Hair follicular keratinocyte (primary cell): ENCODE measurements around the gene TMTC4. TPM values are rescaled to one million over a fixed set of nuclear protein-coding genes. Genes with fewer than 3 reads are reported as not detected.

Experiments
- total RNA-seq: library from RNA; depleted of rRNA; stranded (reverse); fragments of >200 nt; gene quantifications from 2 replicates; pipeline ENCODE4 v1.2.3, GENCODE V29; 2015

TMTC4 gene, protein sequence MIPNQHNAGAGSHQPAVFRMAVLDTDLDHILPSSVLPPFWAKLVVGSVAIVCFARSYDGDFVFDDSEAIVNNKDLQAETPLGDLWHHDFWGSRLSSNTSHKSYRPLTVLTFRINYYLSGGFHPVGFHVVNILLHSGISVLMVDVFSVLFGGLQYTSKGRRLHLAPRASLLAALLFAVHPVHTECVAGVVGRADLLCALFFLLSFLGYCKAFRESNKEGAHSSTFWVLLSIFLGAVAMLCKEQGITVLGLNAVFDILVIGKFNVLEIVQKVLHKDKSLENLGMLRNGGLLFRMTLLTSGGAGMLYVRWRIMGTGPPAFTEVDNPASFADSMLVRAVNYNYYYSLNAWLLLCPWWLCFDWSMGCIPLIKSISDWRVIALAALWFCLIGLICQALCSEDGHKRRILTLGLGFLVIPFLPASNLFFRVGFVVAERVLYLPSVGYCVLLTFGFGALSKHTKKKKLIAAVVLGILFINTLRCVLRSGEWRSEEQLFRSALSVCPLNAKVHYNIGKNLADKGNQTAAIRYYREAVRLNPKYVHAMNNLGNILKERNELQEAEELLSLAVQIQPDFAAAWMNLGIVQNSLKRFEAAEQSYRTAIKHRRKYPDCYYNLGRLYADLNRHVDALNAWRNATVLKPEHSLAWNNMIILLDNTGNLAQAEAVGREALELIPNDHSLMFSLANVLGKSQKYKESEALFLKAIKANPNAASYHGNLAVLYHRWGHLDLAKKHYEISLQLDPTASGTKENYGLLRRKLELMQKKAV
- 9.0 and 12.9 TPM in 2 replicates for total RNA-seq

DNA sequence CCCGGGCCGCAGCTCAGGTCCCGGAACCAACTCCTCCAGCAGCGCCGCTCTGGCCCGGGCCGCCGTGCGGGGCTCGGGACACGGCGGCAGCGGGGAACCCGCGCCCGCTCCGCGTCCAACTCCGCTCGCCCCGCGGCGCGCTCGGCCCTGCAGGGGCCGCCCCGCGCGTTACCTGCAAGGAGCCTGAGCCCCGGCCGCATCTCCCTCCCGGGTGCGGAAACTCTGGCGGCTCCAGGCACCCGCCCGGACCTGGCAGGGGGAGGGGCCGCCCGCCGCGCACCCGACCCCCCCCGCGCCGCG is at the start of gene TMTC4:
TSS of gene TMTC4 (minus strand) at position 224 of the 300 bp plus-strand sequence. CDS start 4,433 bp downstream, outside the sequence.

DNA sequence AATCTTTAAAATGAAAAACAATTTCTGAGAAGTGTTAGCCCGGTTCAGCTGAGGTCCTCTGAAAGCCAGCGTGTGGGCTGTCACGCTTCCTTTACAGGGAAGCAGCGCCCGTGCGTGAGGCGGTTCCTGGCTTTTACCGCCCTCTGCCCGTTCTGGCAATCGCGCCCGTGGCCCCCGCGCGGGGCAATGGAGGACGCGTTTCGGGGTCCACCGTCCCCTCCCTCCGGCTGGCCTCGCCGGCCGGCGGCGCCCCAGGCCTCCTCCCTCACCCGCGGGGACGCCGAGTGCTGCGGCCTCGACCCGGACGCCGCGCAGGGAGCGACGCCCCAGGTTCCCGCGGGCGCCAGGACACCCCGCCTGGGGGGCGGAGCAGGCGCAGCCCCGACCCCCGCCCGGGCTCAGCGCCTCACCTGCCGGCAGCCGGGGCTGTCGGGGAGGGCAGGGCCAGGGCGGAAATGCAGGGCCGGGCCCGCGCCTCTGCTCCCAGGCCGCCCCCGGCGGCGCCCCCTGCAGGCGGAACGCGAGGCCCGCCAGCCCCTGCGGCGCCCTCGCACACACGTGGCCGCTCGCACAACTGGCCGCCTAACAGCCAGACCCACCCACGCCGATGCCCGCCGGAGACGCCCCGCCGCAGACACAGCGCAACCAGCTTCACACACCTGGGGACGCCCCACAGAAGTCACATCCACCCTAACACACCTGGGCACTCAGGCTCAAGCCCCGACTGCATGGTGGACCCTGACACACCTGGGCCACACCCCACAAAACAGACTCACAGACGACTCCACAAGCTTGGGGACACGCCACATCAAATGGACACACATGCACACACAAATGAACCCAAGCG is 86.0 kb downstream of the TMTC4 start, which contains the start of gene GGACT:
TSS of gene GGACT (minus strand) at position 459 of the 847 bp plus-strand sequence. CDS start 56,198 bp downstream, outside the sequence.

Other genes starting within 250 kb of the TMTC4 start
- gene GGACT, start 86.0 kb downstream of the TMTC4 start, total RNA-seq: 5.3 and 8.7 TPM in 2 replicates